Endothelial cell (in vitro differentiated cells): ENCODE measurements around the gene PYDC2. TPM values are rescaled to one million over a fixed set of nuclear protein-coding genes. Genes with fewer than 3 reads are reported as not detected.

ENCODE experiments used
- DNase-seq: peaks from one replicate; pipeline ENCODE4 v3.0.0; 2021; ENCODE audit warnings: low spot score
- H3K27ac Mint-ChIP-seq: one replicate; pipeline ENCODE4 v1.8.0; 2021; ENCODE audit warnings: mixed read lengths, inconsistent platforms; ENCODE audit not compliant: unreplicated experiment
- H3K27me3 Mint-ChIP-seq: one replicate; pipeline ENCODE4 v1.8.0; 2021; ENCODE audit warnings: mild to moderate bottlenecking, moderate library complexity, mixed read lengths, inconsistent platforms; ENCODE audit not compliant: unreplicated experiment
- H3K36me3 Mint-ChIP-seq: one replicate; pipeline ENCODE4 v1.8.0; 2021; ENCODE audit warnings: mild to moderate bottlenecking, low read depth, mixed read lengths, inconsistent platforms; ENCODE audit not compliant: unreplicated experiment
- H3K4me1 Mint-ChIP-seq: one replicate; pipeline ENCODE4 v1.8.0; 2021; ENCODE audit warnings: mild to moderate bottlenecking, mixed read lengths, inconsistent platforms; ENCODE audit not compliant: unreplicated experiment
- H3K4me3 Mint-ChIP-seq: one replicate; pipeline ENCODE4 v1.8.0; 2021; ENCODE audit warnings: mild to moderate bottlenecking, mixed read lengths, inconsistent platforms; ENCODE audit not compliant: unreplicated experiment
- H3K9me3 Mint-ChIP-seq: one replicate; pipeline ENCODE4 v1.8.0; 2021; ENCODE audit warnings: mixed read lengths, inconsistent platforms; ENCODE audit not compliant: unreplicated experiment
- long read RNA-seq: library from polyadenylated mRNA; unstranded; transcript quantifications from one replicate; pipeline ENCODE4 v2.0.0, GENCODE V29; 2020; ENCODE audit not compliant: unreplicated experiment
- total RNA-seq: library from RNA; stranded (reverse); fragmentation: NEBNext Ultra II Directional; extraction: Animal tissue kit (Norgen Biotek cat#: 25700); gene quantifications from one replicate; pipeline ENCODE4 v1.2.1, GENCODE V29; 2021; ENCODE audit not compliant: unreplicated experiment
- TF ChIP-seq, protein P1 (sequence below): fragments of 200-600 bp; sonication (generic); IDR thresholded peaks from one replicate; pipeline ENCODE4 v1.5.0; 2021; ENCODE audit warnings: antibody characterized with exemption; ENCODE audit not compliant: unreplicated experiment

The PYDC2 gene
- not detected for total RNA-seq
- long read RNA-seq: 0 reads

DNA sequence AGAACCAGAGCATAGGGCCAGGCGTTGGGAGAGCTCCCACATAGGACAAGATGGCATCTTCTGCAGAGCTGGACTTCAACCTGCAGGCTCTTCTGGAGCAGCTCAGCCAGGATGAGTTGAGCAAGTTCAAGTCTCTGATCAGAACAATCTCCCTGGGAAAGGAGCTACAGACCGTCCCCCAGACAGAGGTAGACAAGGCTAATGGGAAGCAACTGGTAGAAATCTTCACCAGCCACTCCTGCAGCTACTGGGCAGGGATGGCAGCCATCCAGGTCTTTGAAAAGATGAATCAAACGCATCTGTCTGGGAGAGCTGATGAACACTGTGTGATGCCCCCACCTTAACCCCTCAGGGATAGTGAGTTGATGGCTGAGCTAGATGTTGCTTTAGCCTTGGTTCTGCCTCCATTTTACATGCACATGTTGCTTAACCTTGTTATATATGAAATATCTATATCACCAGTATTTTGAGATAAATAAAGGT lies at the start of gene PYDC2:
Gene PYDC2 (plus strand): TSS at position 51 of the 483 bp plus-strand sequence. CDS start 0 bp downstream, at position 51.
- no peaks in the 10 kb centered on the region for H3K36me3 Mint-ChIP-seq
- H3K4me1 Mint-ChIP-seq: no peaks in the 10 kb centered on the region
- TF ChIP-seq, protein P1, sequence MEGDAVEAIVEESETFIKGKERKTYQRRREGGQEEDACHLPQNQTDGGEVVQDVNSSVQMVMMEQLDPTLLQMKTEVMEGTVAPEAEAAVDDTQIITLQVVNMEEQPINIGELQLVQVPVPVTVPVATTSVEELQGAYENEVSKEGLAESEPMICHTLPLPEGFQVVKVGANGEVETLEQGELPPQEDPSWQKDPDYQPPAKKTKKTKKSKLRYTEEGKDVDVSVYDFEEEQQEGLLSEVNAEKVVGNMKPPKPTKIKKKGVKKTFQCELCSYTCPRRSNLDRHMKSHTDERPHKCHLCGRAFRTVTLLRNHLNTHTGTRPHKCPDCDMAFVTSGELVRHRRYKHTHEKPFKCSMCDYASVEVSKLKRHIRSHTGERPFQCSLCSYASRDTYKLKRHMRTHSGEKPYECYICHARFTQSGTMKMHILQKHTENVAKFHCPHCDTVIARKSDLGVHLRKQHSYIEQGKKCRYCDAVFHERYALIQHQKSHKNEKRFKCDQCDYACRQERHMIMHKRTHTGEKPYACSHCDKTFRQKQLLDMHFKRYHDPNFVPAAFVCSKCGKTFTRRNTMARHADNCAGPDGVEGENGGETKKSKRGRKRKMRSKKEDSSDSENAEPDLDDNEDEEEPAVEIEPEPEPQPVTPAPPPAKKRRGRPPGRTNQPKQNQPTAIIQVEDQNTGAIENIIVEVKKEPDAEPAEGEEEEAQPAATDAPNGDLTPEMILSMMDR: no peak
- no peaks in the 10 kb centered on the region for H3K9me3 Mint-ChIP-seq
- no peak within 1 kb of the TSS for H3K4me3 Mint-ChIP-seq
- no peak for DNase-seq
- peaks cover 3% of the 10 kb centered on the region for H3K27me3 Mint-ChIP-seq
- no peak within 1 kb of the TSS for H3K27ac Mint-ChIP-seq

DNA sequence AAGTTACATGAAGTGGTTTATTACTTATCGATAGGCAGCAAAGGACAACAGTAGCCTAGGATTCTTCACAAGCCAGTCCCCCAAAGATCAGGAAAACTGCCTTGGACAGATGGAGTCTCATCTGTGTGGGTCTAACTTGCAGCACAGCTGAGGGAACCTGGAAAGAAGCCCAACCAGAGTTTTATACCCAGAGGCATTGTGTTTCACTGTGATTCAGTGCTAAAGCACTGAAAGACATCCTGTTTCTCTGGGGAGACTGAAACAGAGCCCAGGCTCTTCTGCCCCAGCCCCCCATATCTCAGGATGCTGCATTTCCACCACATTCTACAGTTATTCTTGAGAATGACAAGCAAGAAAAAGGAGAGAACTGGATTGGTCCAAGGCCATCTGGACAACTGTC lies 48.2 kb upstream of the PYDC2 start:
- peaks cover 10% of the 10 kb centered on the region for H3K4me1 Mint-ChIP-seq
- H3K9me3 Mint-ChIP-seq: peaks cover 5% of the 10 kb centered on the region
- H3K4me3 Mint-ChIP-seq: no peak overlapping the region
- peaks cover 4% of the 10 kb centered on the region for H3K36me3 Mint-ChIP-seq
- DNase-seq: peak; percentile 11
- TF ChIP-seq, protein P1: no peak
- H3K27ac Mint-ChIP-seq: peak overlapping the region; percentile 53
- no peaks in the 10 kb centered on the region for H3K27me3 Mint-ChIP-seq

DNA sequence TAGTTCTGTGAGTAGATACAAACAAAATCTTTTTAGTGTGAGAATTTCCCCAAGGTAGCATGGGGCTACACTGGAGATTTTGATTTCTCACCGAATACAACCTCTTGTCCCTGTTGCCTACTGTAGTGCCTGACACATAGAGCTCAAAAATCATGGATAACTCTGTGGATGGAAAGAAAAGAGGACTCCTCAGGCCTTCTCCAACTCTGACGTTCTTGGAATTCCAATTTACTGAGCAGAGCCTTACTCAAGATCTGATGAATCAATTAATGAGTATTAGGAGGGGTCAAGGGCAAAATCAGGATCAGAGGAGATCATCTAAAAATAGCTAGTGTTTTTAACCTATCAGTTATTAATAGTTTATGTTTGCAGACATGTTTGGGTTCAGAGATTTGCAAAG lies 46.7 kb upstream of the PYDC2 start:
- H3K9me3 Mint-ChIP-seq: peaks cover 5% of the 10 kb centered on the region
- no peak overlapping the region for H3K4me3 Mint-ChIP-seq
- peaks cover 10% of the 10 kb centered on the region for H3K4me1 Mint-ChIP-seq
- H3K36me3 Mint-ChIP-seq: peaks cover 4% of the 10 kb centered on the region
- no peak for DNase-seq
- no peak overlapping the region for H3K27ac Mint-ChIP-seq
- no peaks in the 10 kb centered on the region for H3K27me3 Mint-ChIP-seq
- TF ChIP-seq, protein P1: no peak

DNA sequence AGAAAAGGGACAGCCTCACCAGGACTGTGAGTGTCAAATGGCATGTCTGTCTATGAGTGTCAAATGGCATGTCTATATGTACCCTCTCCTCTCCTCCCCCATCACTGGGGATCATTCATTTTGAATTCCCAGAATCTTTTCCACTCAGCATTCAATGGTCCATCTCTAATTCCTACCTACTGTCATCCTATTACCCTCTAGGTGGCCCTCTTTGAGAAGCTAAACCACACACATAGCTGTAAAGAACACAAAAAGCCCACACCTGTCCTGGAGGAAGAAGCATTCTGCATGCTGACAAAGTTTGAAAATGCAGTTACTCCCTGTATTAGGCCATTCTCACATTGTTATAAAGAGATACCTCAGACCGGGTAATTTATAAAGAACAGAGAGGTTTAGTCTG lies 46.2 kb upstream of the PYDC2 start:
- peaks cover 3% of the 10 kb centered on the region for H3K9me3 Mint-ChIP-seq
- H3K27me3 Mint-ChIP-seq: no peaks in the 10 kb centered on the region
- peaks cover 4% of the 10 kb centered on the region for H3K36me3 Mint-ChIP-seq
- H3K27ac Mint-ChIP-seq: no peak overlapping the region
- H3K4me1 Mint-ChIP-seq: peaks cover 10% of the 10 kb centered on the region
- no peak overlapping the region for H3K4me3 Mint-ChIP-seq
- TF ChIP-seq, protein P1: no peak
- no peak for DNase-seq

- Mint-ChIP-seq H3K4me3 (no peak overlapping the region), H3K36me3 (no peaks in the 10 kb centered on the region), H3K9me3 (no peaks in the 10 kb centered on the region), H3K27me3 (no peaks in the 10 kb centered on the region), H3K27ac (no peak overlapping the region), H3K4me1 (peaks cover 10% of the 10 kb centered on the region)
- TF ChIP-seq, protein P1: no peak
- no peak for DNase-seq
These were observed 45.4 kb upstream of the PYDC2 start for GRCh38 chr3:191415566-191415965.
